COLO668 (cell line): Measurements from ENCODE around the gene NR2E1.

ENCODE experiments used
- DNase-seq: peaks from one replicate; lab custom pipeline; 2025; ENCODE audit not compliant: unreplicated experiment; lab: John Stamatoyannopoulos, UW

NR2E1 gene

GRCh38 chr6:108152446-108152845, 13.4 kb upstream of the NR2E1 start:
- no peak for DNase-seq

- DNase-seq, result peak; percentile 25
Observed at GRCh38 chr6:108156180-108156937, 9.5 kb upstream of the NR2E1 start.

GRCh38 chr6:108156938-108157233, 8.9 kb upstream of the NR2E1 start:
- DNase-seq, result peak; percentile 18

- peak; percentile 26 for DNase-seq
Observed at GRCh38 chr6:108157234-108157980, 8.4 kb upstream of the NR2E1 start.

GRCh38 chr6:108157981-108158525, 7.8 kb upstream of the NR2E1 start:
- peak; percentile 2 for DNase-seq

- DNase-seq, result no peak
Observed at GRCh38 chr6:108159981-108160380, 5.8 kb upstream of the NR2E1 start.

GRCh38 chr6:108161724-108162282, 4.0 kb upstream of the NR2E1 start:
- no peak for DNase-seq

GRCh38 chr6:108163267-108163643, 2.6 kb upstream of the NR2E1 start:
- peak; percentile 9 for DNase-seq

- no peak for DNase-seq
Observed at GRCh38 chr6:108163644-108164542, 1.9 kb upstream of the NR2E1 start.

- no peak for DNase-seq
Observed at GRCh38 chr6:108164543-108164814, 1.3 kb upstream of the NR2E1 start.

GRCh38 chr6:108164815-108165706, 761 bp upstream of the NR2E1 start:
- no peak for DNase-seq

- DNase-seq, result peak; percentile 6
Observed at GRCh38 chr6:108166664-108167448, 1.0 kb downstream of the NR2E1 start.

GRCh38 chr6:108167449-108168089, 1.7 kb downstream of the NR2E1 start:
- no peak for DNase-seq

GRCh38 chr6:108168090-108168463, 2.3 kb downstream of the NR2E1 start:
- DNase-seq, result no peak

GRCh38 chr6:108168501-108169463, 3.0 kb downstream of the NR2E1 start:
- DNase-seq, result peak; percentile 42

GRCh38 chr6:108169464-108170331, 3.9 kb downstream of the NR2E1 start:
- DNase-seq, result no peak
